ENCODE measurements around the gene NLGN4Y.

GRCh38 chrY:14536703-14537102 is 12.4 kb downstream of the NLGN4Y start:
- TF ChIP-seq CTCF (IDR thresholded peaks at IDR 0.05) (no peak), POLR2A (IDR thresholded peaks at IDR 0.05) (no peak)
